ENCODE results near the gene SMCHD1. TPM values are rescaled to one million over a fixed set of nuclear protein-coding genes. Genes with fewer than 3 reads are reported as not detected.

Gene SMCHD1
- 15.2 to 17.9 TPM (median 16.3 TPM) in 5 replicates for total RNA-seq (2022; extraction: Qiagen RNA extraction)

GRCh38 chr18:2655178-2655953, at the start of gene SMCHD1:
TSS of gene SMCHD1 (plus strand) at chr18:2655726. CDS start at chr18:2656076, 350 bp downstream.

GRCh38 chr18:2846636-2847316, 191.2 kb downstream of the SMCHD1 start, which contains the start of gene EMILIN2:
TSS of gene EMILIN2 (plus strand) at chr18:2847006. CDS start at chr18:2847189, 183 bp downstream.

Other genes starting within 250 kb of the SMCHD1 start
- 4.1 to 6.7 TPM (median 6.2 TPM) in 5 replicates for gene METTL4, start 84.2 kb upstream of the SMCHD1 start, total RNA-seq (2022; extraction: Qiagen RNA extraction)
- 11.3 to 13.8 TPM (median 12.8 TPM) in 5 replicates for gene NDC80, start 84.2 kb upstream of the SMCHD1 start, total RNA-seq (2022; extraction: Qiagen RNA extraction)
- 9.5 to 13.7 TPM (median 12.1 TPM) in 5 replicates for gene EMILIN2, start 191.3 kb downstream of the SMCHD1 start, total RNA-seq (2022; extraction: Qiagen RNA extraction)

All from A549 treated with dexamethasone at 1 μM for 4 hours (cell line).